Astrocyte (in vitro differentiated cells and primary cell): ENCODE results near the gene COL5A3. TPM values are rescaled to one million over a fixed set of nuclear protein-coding genes. Genes with fewer than 3 reads are reported as not detected.
A peak's percentile ranks its signal among the peaks of the same experiment; 100 is the strongest.

ENCODE experiments used
- DNase-seq: peaks from one replicate; pipeline ENCODE4 v3.0.0-alpha.2; 2010; ENCODE audit warnings: low read depth
- FAIRE-seq: peaks from 2 replicates; lab custom pipeline; 2011; peaks lifted over from hg19 to GRCh38; lab: Jason Lieb, UNC
- H2AFZ ChIP-seq: 2 replicates; pipeline ENCODE4 v1.6.0; 2012; ENCODE audit warnings: low read depth, low read length, inconsistent platforms
- H3K27ac ChIP-seq: 2 replicates; pipeline ENCODE4 v1.5.1; 2011; ENCODE audit warnings: low read depth, low read length, inconsistent platforms
- H3K27me3 ChIP-seq: 2 replicates; pipeline ENCODE4 v1.6.0; 2011; ENCODE audit warnings: low read length, inconsistent platforms; ENCODE audit not compliant: insufficient read depth
- H3K36me3 ChIP-seq: 2 replicates; pipeline ENCODE4 v1.5.1; 2011; ENCODE audit warnings: low read length, inconsistent platforms; ENCODE audit not compliant: insufficient read depth
- H3K4me1 ChIP-seq: 2 replicates; pipeline ENCODE4 v1.5.1; 2011; ENCODE audit warnings: low read length, inconsistent platforms; ENCODE audit not compliant: insufficient read depth
- H3K4me2 ChIP-seq: 2 replicates; pipeline ENCODE4 v1.6.0; 2012; ENCODE audit warnings: low read length, inconsistent platforms
- H3K4me3 ChIP-seq: 2 replicates; pipeline ENCODE4 v1.5.1; 2011; ENCODE audit warnings: low read depth, mild to moderate bottlenecking, low read length, inconsistent platforms; ENCODE audit not compliant: insufficient read depth
- H3K79me2 ChIP-seq: 2 replicates; pipeline ENCODE4 v1.6.0; 2012; ENCODE audit warnings: mild to moderate bottlenecking, low read length, inconsistent platforms; ENCODE audit not compliant: insufficient read depth
- H3K9ac ChIP-seq: 2 replicates; pipeline ENCODE4 v1.6.0; 2012; ENCODE audit warnings: mild to moderate bottlenecking, low read length, inconsistent platforms
- H3K9me3 ChIP-seq: 2 replicates; pipeline ENCODE4 v1.5.1; 2012; ENCODE audit warnings: low read depth, mild to moderate bottlenecking, low read length, inconsistent platforms; ENCODE audit not compliant: insufficient read depth
- H4K20me1 ChIP-seq: 2 replicates; pipeline ENCODE4 v1.6.0; 2012; ENCODE audit warnings: low read length, inconsistent platforms; ENCODE audit not compliant: insufficient read depth
- H3K27ac Mint-ChIP-seq: one replicate; pipeline ENCODE4 v1.8.0; 2021; ENCODE audit warnings: mild to moderate bottlenecking, mixed read lengths; ENCODE audit not compliant: unreplicated experiment
- H3K27me3 Mint-ChIP-seq: one replicate; pipeline ENCODE4 v1.8.0; 2021; ENCODE audit warnings: low read depth, mixed read lengths; ENCODE audit not compliant: unreplicated experiment
- H3K36me3 Mint-ChIP-seq: one replicate; pipeline ENCODE4 v1.8.0; 2021; ENCODE audit warnings: low read depth, mixed read lengths; ENCODE audit not compliant: unreplicated experiment
- H3K4me1 Mint-ChIP-seq: one replicate; pipeline ENCODE4 v1.8.0; 2021; ENCODE audit warnings: low read depth, mixed read lengths; ENCODE audit not compliant: unreplicated experiment
- H3K4me3 Mint-ChIP-seq: one replicate; pipeline ENCODE4 v1.8.0; 2021; ENCODE audit warnings: mild to moderate bottlenecking, moderate library complexity, mixed read lengths; ENCODE audit not compliant: unreplicated experiment
- H3K9me3 Mint-ChIP-seq: one replicate; pipeline ENCODE4 v1.8.0; 2021; ENCODE audit warnings: mild to moderate bottlenecking, mixed read lengths; ENCODE audit not compliant: unreplicated experiment
- EZH2 ChIP-seq: IDR thresholded peaks from 2 replicates; pipeline ENCODE4 v1.6.1; 2012; ENCODE audit warnings: mild to moderate bottlenecking, low read length, inconsistent platforms; ENCODE audit not compliant: insufficient read depth
- total RNA-seq: library from RNA; stranded (reverse); gene quantifications from 2 replicates; pipeline ENCODE4 v1.2.1, GENCODE V29; 2021
- TF ChIP-seq, protein P1 (sequence below): IDR thresholded peaks from 2 replicates; pipeline ENCODE4 v1.5.1; 2011; ENCODE audit warnings: low read depth, mild to moderate bottlenecking, inconsistent platforms, low read length, moderate library complexity; ENCODE audit not compliant: insufficient read depth

COL5A3 gene
- total RNA-seq, 1 donor from 2014 or later, result 22.2 TPM

DNA sequence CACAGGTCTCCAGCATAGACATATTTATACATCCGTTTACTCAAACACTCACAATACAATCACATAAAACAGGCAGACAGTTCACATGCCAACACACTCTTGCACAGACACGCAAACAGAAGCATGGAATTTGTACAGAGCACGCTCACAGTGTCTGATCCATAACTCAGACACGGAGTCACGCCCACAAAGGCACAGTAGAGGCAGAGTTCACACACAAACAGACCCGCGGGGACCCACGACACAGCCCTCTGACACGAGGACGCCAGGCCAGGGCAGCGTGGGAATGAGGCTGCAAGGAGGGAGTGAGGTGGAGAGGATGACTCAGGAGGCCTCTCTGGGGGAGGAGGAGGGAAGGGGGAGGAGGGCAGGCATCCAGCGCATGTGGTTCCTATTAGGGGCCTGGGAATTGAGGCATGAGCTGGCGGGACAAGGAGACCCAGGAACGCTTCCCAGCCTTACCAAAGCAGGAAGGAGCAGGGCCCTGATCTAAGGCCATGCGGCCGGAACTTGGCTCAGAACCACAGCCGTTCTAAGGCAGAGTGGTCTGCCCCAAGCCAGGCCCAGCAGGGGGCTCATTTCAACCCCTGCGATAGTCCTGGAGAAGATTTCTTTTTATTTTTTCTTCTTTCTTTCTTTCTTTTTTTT is 64.9 kb downstream of the COL5A3 start:
- H3K36me3 Mint-ChIP-seq, result no peaks in the 10 kb centered on the region
- no peak for TF ChIP-seq EZH2
- TF ChIP-seq, protein P1, sequence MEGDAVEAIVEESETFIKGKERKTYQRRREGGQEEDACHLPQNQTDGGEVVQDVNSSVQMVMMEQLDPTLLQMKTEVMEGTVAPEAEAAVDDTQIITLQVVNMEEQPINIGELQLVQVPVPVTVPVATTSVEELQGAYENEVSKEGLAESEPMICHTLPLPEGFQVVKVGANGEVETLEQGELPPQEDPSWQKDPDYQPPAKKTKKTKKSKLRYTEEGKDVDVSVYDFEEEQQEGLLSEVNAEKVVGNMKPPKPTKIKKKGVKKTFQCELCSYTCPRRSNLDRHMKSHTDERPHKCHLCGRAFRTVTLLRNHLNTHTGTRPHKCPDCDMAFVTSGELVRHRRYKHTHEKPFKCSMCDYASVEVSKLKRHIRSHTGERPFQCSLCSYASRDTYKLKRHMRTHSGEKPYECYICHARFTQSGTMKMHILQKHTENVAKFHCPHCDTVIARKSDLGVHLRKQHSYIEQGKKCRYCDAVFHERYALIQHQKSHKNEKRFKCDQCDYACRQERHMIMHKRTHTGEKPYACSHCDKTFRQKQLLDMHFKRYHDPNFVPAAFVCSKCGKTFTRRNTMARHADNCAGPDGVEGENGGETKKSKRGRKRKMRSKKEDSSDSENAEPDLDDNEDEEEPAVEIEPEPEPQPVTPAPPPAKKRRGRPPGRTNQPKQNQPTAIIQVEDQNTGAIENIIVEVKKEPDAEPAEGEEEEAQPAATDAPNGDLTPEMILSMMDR, result peak; percentile 11
- peaks cover 11% of the 10 kb centered on the region for H3K9me3 Mint-ChIP-seq
- FAIRE-seq (peak; percentile 98), DNase-seq (peak; percentile 99)
- no peaks in the 10 kb centered on the region for H3K36me3 ChIP-seq
- peak overlapping the region; percentile 72 for H3K4me2 ChIP-seq
- H3K4me1 ChIP-seq, result peaks cover 17% of the 10 kb centered on the region
- H2AFZ ChIP-seq, result peak overlapping the region; percentile 65
- peaks cover 5% of the 10 kb centered on the region for H3K9me3 ChIP-seq
- H3K4me3 ChIP-seq, result no peak overlapping the region
- peaks cover 15% of the 10 kb centered on the region for H3K27me3 Mint-ChIP-seq
- H3K27ac Mint-ChIP-seq, result peak overlapping the region; percentile 86
- H3K9ac ChIP-seq, result peak overlapping the region; percentile 67
- H3K27me3 ChIP-seq, result peaks cover 3% of the 10 kb centered on the region
- H3K27ac ChIP-seq, result peak overlapping the region; percentile 84
- no peaks in the 10 kb centered on the region for H4K20me1 ChIP-seq
- H3K4me1 Mint-ChIP-seq, result peaks cover 10% of the 10 kb centered on the region
- H3K79me2 ChIP-seq, result no peaks in the 10 kb centered on the region
- peak overlapping the region; percentile 3 for H3K4me3 Mint-ChIP-seq

DNA sequence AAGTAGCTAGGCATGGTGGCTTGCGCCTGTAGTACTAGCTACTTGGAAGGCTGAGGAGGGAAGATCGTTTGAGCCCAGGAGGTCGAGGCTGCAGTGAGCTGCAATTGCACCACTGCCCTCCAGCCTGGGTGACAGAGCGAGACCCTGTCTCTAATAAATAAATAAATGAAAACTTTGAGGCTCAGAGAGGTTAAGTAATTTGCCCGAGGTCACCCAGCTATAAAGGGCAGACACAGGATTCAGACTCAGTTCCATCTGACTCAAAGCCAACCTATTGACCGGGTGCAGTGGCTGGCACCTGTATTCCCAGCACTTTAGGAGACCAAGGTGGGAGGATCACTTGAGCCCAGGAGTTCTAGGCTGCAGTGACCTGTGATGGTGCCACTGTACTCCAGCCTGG is 66.6 kb downstream of the COL5A3 start:
- Histone ChIP-seq H3K79me2 (no peaks in the 10 kb centered on the region), H2AFZ (no peak overlapping the region), H3K4me2 (no peak overlapping the region), H4K20me1 (no peaks in the 10 kb centered on the region), H3K9me3 (peaks cover 5% of the 10 kb centered on the region), H3K27me3 (peaks cover 8% of the 10 kb centered on the region), H3K9ac (no peak overlapping the region), H3K4me1 (peaks cover 17% of the 10 kb centered on the region), H3K4me3 (no peak overlapping the region), H3K36me3 (no peaks in the 10 kb centered on the region), H3K27ac (no peak overlapping the region)
- Mint-ChIP-seq H3K4me1 (peaks cover 10% of the 10 kb centered on the region), H3K4me3 (no peak overlapping the region), H3K9me3 (peaks cover 11% of the 10 kb centered on the region), H3K27me3 (peaks cover 20% of the 10 kb centered on the region), H3K27ac (no peak overlapping the region), H3K36me3 (no peaks in the 10 kb centered on the region)
- FAIRE-seq (no peak), DNase-seq (no peak)
- TF ChIP-seq EZH2, result no peak
- TF ChIP-seq, protein P1, result no peak

DNA sequence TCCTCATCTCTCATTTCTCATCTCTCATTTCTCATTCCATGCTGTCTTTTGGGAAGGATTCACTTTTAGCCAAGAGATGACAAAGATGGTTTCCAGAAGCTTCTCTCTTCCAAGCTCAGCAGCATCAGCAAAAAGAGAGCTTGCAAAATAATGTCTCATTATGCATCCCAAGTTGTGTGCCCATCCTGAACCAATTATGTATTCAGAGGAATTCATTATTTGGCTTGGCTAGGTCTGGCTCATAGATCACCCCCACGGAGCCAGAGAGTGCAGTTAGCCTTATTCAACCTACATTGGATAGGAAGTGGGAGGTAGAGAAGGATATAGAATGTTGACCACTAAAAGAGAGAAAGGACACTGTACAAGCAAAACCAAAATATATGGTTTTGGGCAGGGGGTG is 68.6 kb downstream of the COL5A3 start:
- H3K36me3 ChIP-seq, result no peaks in the 10 kb centered on the region
- H3K27me3 ChIP-seq, result peaks cover 10% of the 10 kb centered on the region
- Mint-ChIP-seq H3K9me3 (peaks cover 9% of the 10 kb centered on the region), H3K36me3 (no peaks in the 10 kb centered on the region), H3K27ac (no peak overlapping the region), H3K4me3 (no peak overlapping the region), H3K4me1 (peaks cover 7% of the 10 kb centered on the region), H3K27me3 (peaks cover 21% of the 10 kb centered on the region)
- peaks cover 17% of the 10 kb centered on the region for H3K4me1 ChIP-seq
- TF ChIP-seq EZH2, result no peak
- TF ChIP-seq, protein P1, result no peak
- H2AFZ ChIP-seq, result no peak overlapping the region
- no peak overlapping the region for H3K27ac ChIP-seq
- no peaks in the 10 kb centered on the region for H3K79me2 ChIP-seq
- no peak overlapping the region for H3K4me2 ChIP-seq
- H3K4me3 ChIP-seq, result no peak overlapping the region
- DNase-seq (no peak), FAIRE-seq (no peak)
- H3K9ac ChIP-seq, result no peak overlapping the region
- H3K9me3 ChIP-seq, result peaks cover 5% of the 10 kb centered on the region
- no peaks in the 10 kb centered on the region for H4K20me1 ChIP-seq
